ENCODE measurements around the gene RNF2. TPM values are rescaled to one million over a fixed set of nuclear protein-coding genes. Genes with fewer than 3 reads are reported as not detected.

RNF2 gene
- total RNA-seq, 1 experiment from 2014 or later = 75.3 TPM

- TF ChIP-seq CTCF (conservative IDR thresholded peaks at IDR 0.05) = no peak
- no peaks in the 10 kb centered on the region for H3K23me2 ChIP-seq (ENCODE audit: insufficient read length, low read depth, low read length, poor library complexity, severe bottlenecking)
- H2BK120ac ChIP-seq (ENCODE audit: low read depth, low read length, poor library complexity, severe bottlenecking) = no peak overlapping the region
- no peaks in the 10 kb centered on the region for H3K27me3 Mint-ChIP-seq (ENCODE audit: low read depth)
- H4K5ac ChIP-seq (ENCODE audit: insufficient read length, low read depth, low read length) = no peak overlapping the region
- no peaks in the 10 kb centered on the region for H3K4me1 ChIP-seq (ENCODE audit: insufficient read depth, low read length)
- no peak overlapping the region for H3K23ac ChIP-seq (ENCODE audit: insufficient read length, low read depth, low read length)
- H3K27ac ChIP-seq (ENCODE audit: insufficient read length, low read depth, low read length) = no peak overlapping the region
- no peaks in the 10 kb centered on the region for H4K20me1 ChIP-seq (ENCODE audit: control insufficient read depth, insufficient read depth, insufficient read length)
- no peaks in the 10 kb centered on the region for H3K4me1 Mint-ChIP-seq
- no peak overlapping the region for H2AK5ac ChIP-seq (ENCODE audit: insufficient read length, low read length)
- H2BK15ac ChIP-seq (ENCODE audit: low read depth, low read length) = no peak overlapping the region
- no peak overlapping the region for H4K8ac ChIP-seq (replicated peaks; ENCODE audit: insufficient read length, low read depth, low read length)
- no peaks in the 10 kb centered on the region for H3K79me2 ChIP-seq (ENCODE audit: insufficient read depth, low read length)
- H3K79me1 ChIP-seq (ENCODE audit: insufficient read depth, low read depth, low read length, poor library complexity, severe bottlenecking) = no peaks in the 10 kb centered on the region
- no peaks in the 10 kb centered on the region for H3K9me3 ChIP-seq (ENCODE audit: control insufficient read depth, low read depth, low read length)
- no peak overlapping the region for H2BK5ac ChIP-seq (ENCODE audit: insufficient read length, low read length)
- H2AFZ ChIP-seq (ENCODE audit: low read length) = no peak overlapping the region
- H3K9me3 Mint-ChIP-seq = peaks cover 5% of the 10 kb centered on the region in 2 experiments; a peak in 4 of 5 replicates
- no peak overlapping the region for H2BK12ac ChIP-seq (ENCODE audit: insufficient read length, low read depth, low read length)
- H3K27me3 ChIP-seq (ENCODE audit: insufficient read depth, low read length) = no peaks in the 10 kb centered on the region
- no peak overlapping the region for H3K27ac Mint-ChIP-seq
- no peak overlapping the region for H3T11ph ChIP-seq (ENCODE audit: low read length)
- H3K4me3 Mint-ChIP-seq = no peak overlapping the region
- H3K4me2 ChIP-seq (ENCODE audit: insufficient read depth, insufficient read length, low read length) = no peak overlapping the region
- no peak overlapping the region for H3K56ac ChIP-seq (ENCODE audit: insufficient read length, low read depth, low read length)
- no peak overlapping the region for H3K9ac ChIP-seq (ENCODE audit: extremely low read depth, insufficient read length, low read length)
- H2BK20ac ChIP-seq (ENCODE audit: low read depth, low read length, poor library complexity, severe bottlenecking) = no peak overlapping the region
- no peak overlapping the region for H3K14ac ChIP-seq (ENCODE audit: insufficient read depth, low read length)
- H4K91ac ChIP-seq (ENCODE audit: insufficient read length, low read depth, low read length) = no peak overlapping the region
- peaks cover 23 to 60% (median 42%) of the 10 kb centered on the region in 3 experiments for H3K36me3 Mint-ChIP-seq (ENCODE audit: insufficient read depth in 1 of 3, low read depth in 3 of 3)
- H3K4ac ChIP-seq (ENCODE audit: low read depth, low read length) = no peak overlapping the region
- H3K18ac ChIP-seq (ENCODE audit: insufficient read length, low read depth, low read length) = no peak overlapping the region
- WGBS (ENCODE audit: extremely low coverage, insufficient read length, low lambda C conversion rate) = no CpG with 5 or more reads among the region's 1 CpG
- DNase-seq = no peak
These were observed 87.2 kb downstream of the RNF2 start for GRCh38 chr1:185132534-185132933.
